HG02798 (cell line): ENCODE measurements around the gene P3H2.

Experiments used
- ATAC-seq: cut with Tn5 transposase; IDR thresholded peaks from one replicate; pipeline ENCODE4 v1.9.1; 2021; ENCODE audit warnings: mild to moderate bottlenecking; ENCODE audit not compliant: unreplicated experiment, poor library complexity

P3H2 gene

DNA sequence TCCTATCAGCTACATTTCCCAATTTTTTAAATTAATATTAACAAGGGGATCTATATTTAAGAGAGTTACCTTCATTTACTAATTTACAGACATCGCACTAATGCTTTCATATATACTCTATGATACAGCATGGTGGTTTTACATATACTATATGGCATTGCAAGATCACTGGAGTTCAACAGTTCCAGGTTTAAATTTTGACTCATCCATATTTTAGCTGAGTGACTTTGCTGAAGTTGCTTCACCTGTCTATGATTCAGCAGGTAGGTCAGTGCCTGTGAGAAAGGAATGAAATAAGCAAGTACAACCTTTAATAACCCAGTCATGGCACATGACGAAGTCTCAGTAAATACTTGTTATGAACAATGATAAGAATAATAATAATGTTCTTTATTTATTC is 211.1 kb downstream of the P3H2 start:
- ATAC-seq: no peak

GRCh38 chr3:189909139-189909538 is 211.6 kb downstream of the P3H2 start:
- ATAC-seq: no peak

DNA sequence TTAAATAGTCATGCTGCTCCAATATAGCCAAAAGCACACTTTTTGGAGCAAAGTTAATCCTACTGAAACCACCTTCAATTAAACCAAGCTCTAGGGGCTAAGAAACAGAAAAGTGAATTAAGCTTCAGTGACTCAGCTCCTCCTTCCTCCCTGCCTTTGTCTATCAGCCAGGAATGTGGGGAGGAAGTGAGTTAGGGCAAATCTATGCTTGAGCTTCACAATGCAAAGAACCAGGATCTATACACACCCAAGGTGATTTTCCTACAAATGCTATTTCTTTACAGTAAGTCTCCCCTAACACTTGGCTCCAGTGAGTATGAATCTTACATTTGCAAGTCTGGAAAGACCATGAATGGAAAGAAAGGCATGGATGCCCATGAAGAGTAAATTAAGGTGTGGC is 212.1 kb downstream of the P3H2 start:
- no peak for ATAC-seq

DNA sequence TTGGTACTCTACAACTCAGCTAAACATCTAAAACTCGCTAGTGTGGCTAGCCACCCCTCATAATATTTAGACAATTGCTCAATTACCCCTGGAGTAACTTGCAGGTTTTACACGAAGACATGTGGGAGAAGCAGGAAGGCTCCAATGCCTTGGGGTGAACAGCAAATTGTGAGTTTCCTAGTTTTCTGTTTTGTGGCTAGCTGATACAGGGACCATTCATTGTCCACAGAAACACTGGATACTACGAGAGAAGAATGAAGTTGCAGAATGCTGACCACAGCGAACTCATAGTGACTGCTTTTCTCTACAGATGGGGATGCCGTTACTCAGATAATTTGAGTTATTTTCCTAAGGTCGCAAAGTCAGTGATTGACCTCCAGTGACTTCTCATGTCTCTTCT is 212.9 kb downstream of the P3H2 start:
- ATAC-seq: no peak
